ENCODE measurements around the gene MAPK8.

MAPK8 gene

GRCh38 chr10:48472501-48473069, 166.1 kb downstream of the MAPK8 start:
- Histone ChIP-seq H3K9ac (ENCODE audit: insufficient read length, low read depth) (no peak overlapping the region), H3K27me3 (ENCODE audit: insufficient read depth, insufficient read length) (no peaks in the 10 kb centered on the region), H3K4me1 (ENCODE audit: insufficient read depth, insufficient read length) (peaks cover 17% of the 10 kb centered on the region), H3K4me3 (ENCODE audit: insufficient read length, low read depth) (no peak overlapping the region), H3K9me3 (ENCODE audit: insufficient read depth, low read length) (no peaks in the 10 kb centered on the region), H3K36me3 (ENCODE audit: insufficient read depth, insufficient read length, low read length) (no peaks in the 10 kb centered on the region)
- TF ChIP-seq YY1 (IDR thresholded peaks at IDR 0.05; ENCODE audit: insufficient read depth, insufficient read length) (no peak), ZNF274 (IDR thresholded peaks at IDR 0.05; ENCODE audit: low read depth, low read length) (no peak), SUZ12 (IDR thresholded peaks at IDR 0.05; ENCODE audit: extremely low read depth, insufficient read depth, insufficient read length) (no peak)
- no peak for DNase-seq (ENCODE audit: low read depth, low spot score)

GRCh38 chr10:48473704-48474103, 167.2 kb downstream of the MAPK8 start:
- Histone ChIP-seq H3K9me3 (ENCODE audit: insufficient read depth, low read length) (no peaks in the 10 kb centered on the region), H3K27me3 (ENCODE audit: insufficient read depth, insufficient read length) (no peaks in the 10 kb centered on the region)
- no peak for DNase-seq (ENCODE audit: low read depth, low spot score)

GRCh38 chr10:48474765-48475365, 168.4 kb downstream of the MAPK8 start:
- Histone ChIP-seq H3K9ac (ENCODE audit: insufficient read length, low read depth) (no peak overlapping the region), H3K36me3 (ENCODE audit: insufficient read depth, insufficient read length, low read length) (no peaks in the 10 kb centered on the region), H3K9me3 (ENCODE audit: insufficient read depth, low read length) (no peaks in the 10 kb centered on the region), H3K4me1 (ENCODE audit: insufficient read depth, insufficient read length) (peaks cover 4% of the 10 kb centered on the region), H3K27me3 (ENCODE audit: insufficient read depth, insufficient read length) (no peaks in the 10 kb centered on the region), H3K4me3 (ENCODE audit: insufficient read length, low read depth) (no peak overlapping the region)
- no peak for TF ChIP-seq YY1 (IDR thresholded peaks at IDR 0.05; ENCODE audit: insufficient read depth, insufficient read length)
- TF ChIP-seq ZNF274 (IDR thresholded peaks at IDR 0.05; ENCODE audit: low read depth, low read length), result no peak
- no peak for TF ChIP-seq SUZ12 (IDR thresholded peaks at IDR 0.05; ENCODE audit: extremely low read depth, insufficient read depth, insufficient read length)
- DNase-seq (ENCODE audit: low read depth, low spot score), result no peak

More at GRCh38 chr10:48473704-48474103, 167.2 kb downstream of the MAPK8 start:
- Histone ChIP-seq H3K9ac (ENCODE audit: insufficient read length, low read depth) (no peak overlapping the region), H3K36me3 (ENCODE audit: insufficient read depth, insufficient read length, low read length) (no peaks in the 10 kb centered on the region), H3K4me1 (ENCODE audit: insufficient read depth, insufficient read length) (peaks cover 14% of the 10 kb centered on the region), H3K4me3 (ENCODE audit: insufficient read length, low read depth) (no peak overlapping the region)
- TF ChIP-seq SUZ12 (IDR thresholded peaks at IDR 0.05; ENCODE audit: extremely low read depth, insufficient read depth, insufficient read length), result no peak
- no peak for TF ChIP-seq ZNF274 (IDR thresholded peaks at IDR 0.05; ENCODE audit: low read depth, low read length)
- no peak for TF ChIP-seq YY1 (IDR thresholded peaks at IDR 0.05; ENCODE audit: insufficient read depth, insufficient read length)

- Histone ChIP-seq H3K4me3 (ENCODE audit: insufficient read length, low read depth) (no peak overlapping the region), H3K36me3 (ENCODE audit: insufficient read depth, insufficient read length, low read length) (no peaks in the 10 kb centered on the region), H3K9me3 (ENCODE audit: insufficient read depth, low read length) (no peaks in the 10 kb centered on the region), H3K9ac (ENCODE audit: insufficient read length, low read depth) (no peak overlapping the region), H3K27me3 (ENCODE audit: insufficient read depth, insufficient read length) (no peaks in the 10 kb centered on the region), H3K4me1 (ENCODE audit: insufficient read depth, insufficient read length) (peaks cover 2% of the 10 kb centered on the region)
- TF ChIP-seq SUZ12 (IDR thresholded peaks at IDR 0.05; ENCODE audit: extremely low read depth, insufficient read depth, insufficient read length), result no peak
- no peak for TF ChIP-seq ZNF274 (IDR thresholded peaks at IDR 0.05; ENCODE audit: low read depth, low read length)
- TF ChIP-seq YY1 (IDR thresholded peaks at IDR 0.05; ENCODE audit: insufficient read depth, insufficient read length), result no peak
- no peak for DNase-seq (ENCODE audit: low read depth, low spot score)
Measured at GRCh38 chr10:48475943-48476278, 169.4 kb downstream of the MAPK8 start.

- TF ChIP-seq SUZ12 (IDR thresholded peaks at IDR 0.05; ENCODE audit: extremely low read depth, insufficient read depth, insufficient read length) (no peak), YY1 (IDR thresholded peaks at IDR 0.05; ENCODE audit: insufficient read depth, insufficient read length) (no peak), ZNF274 (IDR thresholded peaks at IDR 0.05; ENCODE audit: low read depth, low read length) (no peak)
- no peaks in the 10 kb centered on the region for H3K27me3 ChIP-seq (ENCODE audit: insufficient read depth, insufficient read length)
- peaks cover 2% of the 10 kb centered on the region for H3K4me1 ChIP-seq (ENCODE audit: insufficient read depth, insufficient read length)
- no peak for DNase-seq (ENCODE audit: low read depth, low spot score)
- no peak overlapping the region for H3K4me3 ChIP-seq (ENCODE audit: insufficient read length, low read depth)
- H3K9ac ChIP-seq (ENCODE audit: insufficient read length, low read depth), result no peak overlapping the region
- H3K36me3 ChIP-seq (ENCODE audit: insufficient read depth, insufficient read length, low read length), result no peaks in the 10 kb centered on the region
- no peaks in the 10 kb centered on the region for H3K9me3 ChIP-seq (ENCODE audit: insufficient read depth, low read length)
Measured at GRCh38 chr10:48476279-48476982, 170.0 kb downstream of the MAPK8 start.

- H3K4me3 ChIP-seq (ENCODE audit: insufficient read length, low read depth), result no peak overlapping the region
- no peak overlapping the region for H3K9ac ChIP-seq (ENCODE audit: insufficient read length, low read depth)
- TF ChIP-seq YY1 (IDR thresholded peaks at IDR 0.05; ENCODE audit: insufficient read depth, insufficient read length), result no peak
- TF ChIP-seq ZNF274 (IDR thresholded peaks at IDR 0.05; ENCODE audit: low read depth, low read length), result no peak
- TF ChIP-seq SUZ12 (IDR thresholded peaks at IDR 0.05; ENCODE audit: extremely low read depth, insufficient read depth, insufficient read length), result no peak
- H3K9me3 ChIP-seq (ENCODE audit: insufficient read depth, low read length), result no peaks in the 10 kb centered on the region
- H3K36me3 ChIP-seq (ENCODE audit: insufficient read depth, insufficient read length, low read length), result no peaks in the 10 kb centered on the region
- no peaks in the 10 kb centered on the region for H3K27me3 ChIP-seq (ENCODE audit: insufficient read depth, insufficient read length)
- no peak for DNase-seq (ENCODE audit: low read depth, low spot score)
- peaks cover 2% of the 10 kb centered on the region for H3K4me1 ChIP-seq (ENCODE audit: insufficient read depth, insufficient read length)
Measured at GRCh38 chr10:48477141-48477540, 170.7 kb downstream of the MAPK8 start.

- Histone ChIP-seq H3K9ac (ENCODE audit: insufficient read length, low read depth) (no peak overlapping the region), H3K4me1 (ENCODE audit: insufficient read depth, insufficient read length) (peaks cover 2% of the 10 kb centered on the region), H3K4me3 (ENCODE audit: insufficient read length, low read depth) (no peak overlapping the region), H3K9me3 (ENCODE audit: insufficient read depth, low read length) (no peaks in the 10 kb centered on the region), H3K27me3 (ENCODE audit: insufficient read depth, insufficient read length) (no peaks in the 10 kb centered on the region), H3K36me3 (ENCODE audit: insufficient read depth, insufficient read length, low read length) (no peaks in the 10 kb centered on the region)
- TF ChIP-seq ZNF274 (IDR thresholded peaks at IDR 0.05; ENCODE audit: low read depth, low read length) (no peak), SUZ12 (IDR thresholded peaks at IDR 0.05; ENCODE audit: extremely low read depth, insufficient read depth, insufficient read length) (no peak), YY1 (IDR thresholded peaks at IDR 0.05; ENCODE audit: insufficient read depth, insufficient read length) (no peak)
- DNase-seq (ENCODE audit: low read depth, low spot score), result no peak
Measured at GRCh38 chr10:48477616-48478015, 171.1 kb downstream of the MAPK8 start.
